Ishikawa (cell line): ENCODE results near the gene FSCB.

Source experiments
- CEBPB ChIP-seq: IDR thresholded peaks from 2 replicates; pipeline ENCODE4 v1.6.1; 2012
- CREB1 ChIP-seq: IDR thresholded peaks from 2 replicates; pipeline ENCODE4 v1.6.1; 2012; ENCODE audit warnings: low read depth
- EP300 ChIP-seq: IDR thresholded peaks from 2 replicates; pipeline ENCODE4 v1.6.1; 2012; ENCODE audit warnings: borderline replicate concordance
- MAX ChIP-seq: IDR thresholded peaks from 2 replicates; pipeline ENCODE4 v1.6.1; 2012
- NFIC ChIP-seq: IDR thresholded peaks from 2 replicates; pipeline ENCODE4 v1.6.1; 2012
- RAD21 ChIP-seq: IDR thresholded peaks from 2 replicates; pipeline ENCODE4 v1.6.1; 2012; ENCODE audit warnings: low read depth
- REST ChIP-seq: IDR thresholded peaks from 2 replicates; pipeline ENCODE4 v1.6.1; 2012; ENCODE audit warnings: low read depth, mild to moderate bottlenecking
- TAF1 ChIP-seq: IDR thresholded peaks from 2 replicates; pipeline ENCODE4 v1.6.1; 2012; ENCODE audit warnings: low read depth, mild to moderate bottlenecking
- YY1 ChIP-seq: IDR thresholded peaks from 2 replicates; pipeline ENCODE4 v1.6.1; 2012; ENCODE audit warnings: low read depth

- TF ChIP-seq TAF1 (no peak), CREB1 (no peak), REST (no peak), EP300 (no peak), CEBPB (no peak), YY1 (no peak), RAD21 (no peak), NFIC (no peak), MAX (no peak)
Measured at GRCh38 chr14:44531658-44532057, 24.6 kb upstream of the FSCB start.
